HepG2 (cell line): ENCODE measurements around the gene TACC3. TPM values are rescaled to one million over a fixed set of nuclear protein-coding genes. Genes with fewer than 3 reads are reported as not detected.
A peak's percentile ranks its signal among the peaks of the same experiment; 100 is the strongest.

Experiments used
- ATF7 ChIP-seq, 2 experiments: fragments of 450-650 bp in 1 of 2; sonication (generic) in 1 of 2; formaldehyde crosslinking in 1 of 2; IDR thresholded peaks; 2 replicates each; pipeline versions ENCODE4 v1.4.0 to v1.6.1; 2016 to 2020; ENCODE audit warnings: antibody characterized with exemption in 1 of 2, mild to moderate bottlenecking in 1 of 2, missing genetic modification reagents in 1 of 2
- BORCS8-MEF2B ChIP-seq: sonication (generic); formaldehyde crosslinking; IDR thresholded peaks from 2 replicates; pipeline ENCODE4 v1.8.0; 2022; ENCODE audit warnings: mild to moderate bottlenecking, missing genetic modification reagents
- CREB3 ChIP-seq: sonication (generic); formaldehyde crosslinking; IDR thresholded peaks from 2 replicates; pipeline ENCODE4 v1.5.0; 2020; ENCODE audit warnings: missing genetic modification reagents
- HCFC1 ChIP-seq: fragments of 150-350 bp; IDR thresholded peaks from 2 replicates; pipeline ENCODE4 v1.6.1; 2014; ENCODE audit warnings: low read depth, low read length
- HNF4A ChIP-seq: sonication (generic); formaldehyde crosslinking; IDR thresholded peaks from 2 replicates; pipeline ENCODE4 v1.4.0; 2020; ENCODE audit warnings: missing genetic modification reagents
- KDM1A ChIP-seq: IDR thresholded peaks from 2 replicates; pipeline ENCODE4 v1.6.1; 2016; ENCODE audit warnings: missing compliant biosample characterization
- LCORL ChIP-seq, 2 experiments: fragments of 450-650 bp in 1 of 2; sonication (generic) in 1 of 2; formaldehyde crosslinking in 1 of 2; IDR thresholded peaks; 2 replicates each; pipeline versions ENCODE4 v1.5.0 to v1.6.1; 2017 to 2020; ENCODE audit warnings: antibody characterized with exemption in 1 of 2, missing genetic modification reagents in 1 of 2
- MYPOP ChIP-seq: sonication (generic); formaldehyde crosslinking; IDR thresholded peaks from 2 replicates; pipeline ENCODE4 v1.8.1; 2023; ENCODE audit warnings: mild to moderate bottlenecking, moderate library complexity, missing genetic modification reagents
- NCOA2 ChIP-seq: sonication (generic); formaldehyde crosslinking; IDR thresholded peaks from 2 replicates; pipeline ENCODE4 v1.8.0; 2022; ENCODE audit warnings: inconsistent platforms
- NCOR1 ChIP-seq: fragments of 200-600 bp; sonication (generic); IDR thresholded peaks from 2 replicates; pipeline ENCODE4 v1.7.0; 2017; ENCODE audit warnings: antibody characterized with exemption, low read length, borderline replicate concordance
- SETDB1 ChIP-seq: sonication (generic); formaldehyde crosslinking; IDR thresholded peaks from 2 replicates; pipeline ENCODE4 v1.5.1; 2020; ENCODE audit warnings: missing genetic modification reagents, mild to moderate bottlenecking, borderline replicate concordance
- SMAD1 ChIP-seq: sonication (generic); formaldehyde crosslinking; IDR thresholded peaks from 2 replicates; pipeline ENCODE4 v1.4.0; 2020; ENCODE audit warnings: missing genetic modification reagents, low read depth, mild to moderate bottlenecking, borderline replicate concordance
- ZBTB7A ChIP-seq: sonication (generic); formaldehyde crosslinking; IDR thresholded peaks from 2 replicates; pipeline ENCODE4 v1.8.0; 2022; ENCODE audit warnings: mild to moderate bottlenecking, missing genetic modification reagents
- ZBTB7B ChIP-seq: sonication (generic); formaldehyde crosslinking; IDR thresholded peaks from 2 replicates; pipeline ENCODE4 v1.4.0; 2020; ENCODE audit warnings: missing genetic modification reagents
- ZMYM3 ChIP-seq: sonication (generic); formaldehyde crosslinking; IDR thresholded peaks from 2 replicates; pipeline ENCODE4 v1.5.1; 2020; ENCODE audit warnings: mild to moderate bottlenecking, missing genetic modification reagents
- ZNF7 ChIP-seq: IDR thresholded peaks from 2 replicates; pipeline ENCODE4 v1.6.1; 2016; ENCODE audit warnings: missing biosample characterization, missing genetic modification reagents
- ZNF883 ChIP-seq: sonication (generic); formaldehyde crosslinking; IDR thresholded peaks from 2 replicates; pipeline ENCODE4 v1.5.1; 2020; ENCODE audit warnings: mild to moderate bottlenecking, missing genetic modification reagents; ENCODE audit errors: not compliant biosample characterization
- polyA plus RNA-seq, 8 experiments: library from polyadenylated mRNA; depleted of rRNA in 3 of 8; stranded (reverse) in 7 of 8; unstranded in 1 of 8; fragments of >200 nt; fragmentation: Illumina TruSeq in 4 of 8; extraction: Trizol in 4 of 8; gene quantifications; 2 replicates each; pipeline versions ENCODE4 v1.2.1 to v1.2.3, GENCODE V29; 2011 to 2016; ENCODE audit warnings: low read depth in 4 of 8, missing spikeins in 1 of 8, mixed read lengths in 1 of 8; ENCODE audit not compliant: insufficient read depth in 1 of 8
- total RNA-seq, 5 experiments: library from RNA; depleted of rRNA; stranded (reverse); fragments of >200 nt; fragmentation: Illumina TruSeq; extraction: Trizol; gene quantifications; 2 replicates each; pipeline ENCODE4 v1.2.3, GENCODE V29; 2016; ENCODE audit warnings: low read depth in 1 of 5
- TF ChIP-seq, protein P1 (sequence below): sonication (generic); formaldehyde crosslinking; IDR thresholded peaks from 2 replicates; pipeline ENCODE4 v1.5.1; 2020; ENCODE audit warnings: mild to moderate bottlenecking, missing genetic modification reagents, moderate library complexity
- TF ChIP-seq, protein P2 (sequence below): sonication (generic); formaldehyde crosslinking; IDR thresholded peaks from 2 replicates; pipeline ENCODE4 v1.5.0; 2020; ENCODE audit warnings: mild to moderate bottlenecking, missing genetic modification reagents

TACC3 gene
- total and polyA plus RNA-seq, 2 of the 13 experiments (the other 11 are each of a cell fraction or from before 2014, with no cell fraction given) = 20.3 to 21.2 TPM

- TF ChIP-seq ATF7 (IDR thresholded peaks at IDR 0.05) = no peak
- TF ChIP-seq ATF7 (CRISPR knock-in tag; IDR thresholded peaks at IDR 0.05) = no peak
- no peak for TF ChIP-seq NCOA2 (CRISPR knock-in tag)
- no peak for TF ChIP-seq NCOR1
- TF ChIP-seq, protein P1, sequence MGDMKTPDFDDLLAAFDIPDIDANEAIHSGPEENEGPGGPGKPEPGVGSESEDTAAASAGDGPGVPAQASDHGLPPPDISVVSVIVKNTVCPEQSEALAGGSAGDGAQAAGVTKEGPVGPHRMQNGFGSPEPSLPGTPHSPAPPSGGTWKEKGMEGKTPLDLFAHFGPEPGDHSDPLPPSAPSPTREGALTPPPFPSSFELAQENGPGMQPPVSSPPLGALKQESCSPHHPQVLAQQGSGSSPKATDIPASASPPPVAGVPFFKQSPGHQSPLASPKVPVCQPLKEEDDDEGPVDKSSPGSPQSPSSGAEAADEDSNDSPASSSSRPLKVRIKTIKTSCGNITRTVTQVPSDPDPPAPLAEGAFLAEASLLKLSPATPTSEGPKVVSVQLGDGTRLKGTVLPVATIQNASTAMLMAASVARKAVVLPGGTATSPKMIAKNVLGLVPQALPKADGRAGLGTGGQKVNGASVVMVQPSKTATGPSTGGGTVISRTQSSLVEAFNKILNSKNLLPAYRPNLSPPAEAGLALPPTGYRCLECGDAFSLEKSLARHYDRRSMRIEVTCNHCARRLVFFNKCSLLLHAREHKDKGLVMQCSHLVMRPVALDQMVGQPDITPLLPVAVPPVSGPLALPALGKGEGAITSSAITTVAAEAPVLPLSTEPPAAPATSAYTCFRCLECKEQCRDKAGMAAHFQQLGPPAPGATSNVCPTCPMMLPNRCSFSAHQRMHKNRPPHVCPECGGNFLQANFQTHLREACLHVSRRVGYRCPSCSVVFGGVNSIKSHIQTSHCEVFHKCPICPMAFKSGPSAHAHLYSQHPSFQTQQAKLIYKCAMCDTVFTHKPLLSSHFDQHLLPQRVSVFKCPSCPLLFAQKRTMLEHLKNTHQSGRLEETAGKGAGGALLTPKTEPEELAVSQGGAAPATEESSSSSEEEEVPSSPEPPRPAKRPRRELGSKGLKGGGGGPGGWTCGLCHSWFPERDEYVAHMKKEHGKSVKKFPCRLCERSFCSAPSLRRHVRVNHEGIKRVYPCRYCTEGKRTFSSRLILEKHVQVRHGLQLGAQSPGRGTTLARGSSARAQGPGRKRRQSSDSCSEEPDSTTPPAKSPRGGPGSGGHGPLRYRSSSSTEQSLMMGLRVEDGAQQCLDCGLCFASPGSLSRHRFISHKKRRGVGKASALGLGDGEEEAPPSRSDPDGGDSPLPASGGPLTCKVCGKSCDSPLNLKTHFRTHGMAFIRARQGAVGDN (CRISPR knock-in tag) = peak; percentile 31
- no peak for TF ChIP-seq SETDB1
- TF ChIP-seq HCFC1 = no peak
- TF ChIP-seq MYPOP (CRISPR knock-in tag) = no peak
- TF ChIP-seq ZNF883 (CRISPR knock-in tag) = peak; percentile 41
- 0 out of 2 replicates have a peak, but pooled peaks have one; percentile 19 for TF ChIP-seq HNF4A (CRISPR knock-in tag)
- TF ChIP-seq, protein P2, sequence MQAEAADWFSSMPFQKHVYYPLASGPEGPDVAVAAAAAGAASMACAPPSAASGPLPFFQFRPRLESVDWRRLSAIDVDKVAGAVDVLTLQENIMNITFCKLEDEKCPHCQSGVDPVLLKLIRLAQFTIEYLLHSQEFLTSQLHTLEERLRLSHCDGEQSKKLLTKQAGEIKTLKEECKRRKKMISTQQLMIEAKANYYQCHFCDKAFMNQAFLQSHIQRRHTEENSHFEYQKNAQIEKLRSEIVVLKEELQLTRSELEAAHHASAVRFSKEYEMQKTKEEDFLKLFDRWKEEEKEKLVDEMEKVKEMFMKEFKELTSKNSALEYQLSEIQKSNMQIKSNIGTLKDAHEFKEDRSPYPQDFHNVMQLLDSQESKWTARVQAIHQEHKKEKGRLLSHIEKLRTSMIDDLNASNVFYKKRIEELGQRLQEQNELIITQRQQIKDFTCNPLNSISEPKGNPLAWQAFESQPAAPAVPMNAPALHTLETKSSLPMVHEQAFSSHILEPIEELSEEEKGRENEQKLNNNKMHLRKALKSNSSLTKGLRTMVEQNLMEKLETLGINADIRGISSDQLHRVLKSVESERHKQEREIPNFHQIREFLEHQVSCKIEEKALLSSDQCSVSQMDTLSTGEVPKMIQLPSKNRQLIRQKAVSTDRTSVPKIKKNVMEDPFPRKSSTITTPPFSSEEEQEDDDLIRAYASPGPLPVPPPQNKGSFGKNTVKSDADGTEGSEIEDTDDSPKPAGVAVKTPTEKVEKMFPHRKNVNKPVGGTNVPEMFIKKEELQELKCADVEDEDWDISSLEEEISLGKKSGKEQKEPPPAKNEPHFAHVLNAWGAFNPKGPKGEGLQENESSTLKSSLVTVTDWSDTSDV (CRISPR knock-in tag) = 0 out of 2 replicates have a peak, but pooled peaks have one; percentile 29
- no peak for TF ChIP-seq BORCS8-MEF2B (CRISPR knock-in tag)
- 0 out of 2 replicates have a peak, but pooled peaks have one; percentile 35 for TF ChIP-seq ZBTB7B (CRISPR knock-in tag)
- no peak for TF ChIP-seq SMAD1 (CRISPR knock-in tag)
- no peak for TF ChIP-seq LCORL (IDR thresholded peaks at IDR 0.05)
- TF ChIP-seq LCORL (CRISPR knock-in tag; IDR thresholded peaks at IDR 0.05) = peak; percentile 43; the same call in 1 of the 2 replicates
- TF ChIP-seq ZNF7 (CRISPR knock-in tag) = no peak
- peak; percentile 54; the same call in 1 of the 2 replicates for TF ChIP-seq ZBTB7A (CRISPR knock-in tag)
- no peak for TF ChIP-seq ZMYM3 (CRISPR knock-in tag)
- no peak for TF ChIP-seq KDM1A (CRISPR knock-in tag)
- no peak for TF ChIP-seq CREB3 (CRISPR knock-in tag)
Measured at GRCh38 chr4:1771555-1772305, 50.4 kb downstream of the TACC3 start (continued).
